Natural killer cell (primary cell): ENCODE data around the gene CCL18. TPM values are rescaled to one million over a fixed set of nuclear protein-coding genes. Genes with fewer than 3 reads are reported as not detected.
A peak's percentile ranks its signal among the peaks of the same experiment; 100 is the strongest.

Experiments used
- ATAC-seq, 3 donors: fragments of 150-1000 bp in 2 of 3; fragments of 200-7000 bp in 1 of 3; cut with Tn5 transposase; 1 replicate in 1 of 3; 2 replicates in 2 of 3; pipeline ENCODE4 v1.10.0; 2021; ENCODE audit warnings: mild to moderate bottlenecking in 2 of 3, moderate library complexity in 2 of 3
- DNase-seq, 2 donors: peaks; one replicate each; pipeline versions ENCODE4 v3.0.0 to v3.0.0-alpha.2; 2013 to 2021; ENCODE audit warnings: mixed read lengths in 1 of 2
- H3K27ac ChIP-seq: one replicate; pipeline ENCODE4 v1.5.1; 2013; ENCODE audit warnings: mild to moderate bottlenecking, low read length
- H3K27me3 ChIP-seq: one replicate; pipeline ENCODE4 v1.6.1; 2013; ENCODE audit warnings: low read length; ENCODE audit not compliant: control insufficient read depth, insufficient read depth
- H3K36me3 ChIP-seq: one replicate; pipeline ENCODE4 v1.6.1; 2013; ENCODE audit warnings: low read length; ENCODE audit not compliant: control insufficient read depth, insufficient read depth
- H3K4me1 ChIP-seq: one replicate; pipeline ENCODE4 v1.6.1; 2013; ENCODE audit warnings: low read length; ENCODE audit not compliant: control insufficient read depth, insufficient read depth
- H3K4me3 ChIP-seq: one replicate; pipeline ENCODE4 v1.5.1; 2013; ENCODE audit warnings: low read length
- H3K9me3 ChIP-seq: one replicate; pipeline ENCODE4 v1.6.1; 2013; ENCODE audit warnings: low read length; ENCODE audit not compliant: control insufficient read depth, insufficient read depth
- H3K27ac Mint-ChIP-seq, 2 donors: one replicate each; pipeline ENCODE4 v1.8.0; 2022; ENCODE audit warnings: mild to moderate bottlenecking in 2 of 2, mixed read lengths in 2 of 2, moderate library complexity in 1 of 2
- H3K27me3 Mint-ChIP-seq, 2 donors: one replicate each; pipeline ENCODE4 v1.8.0; 2022; ENCODE audit warnings: low read depth in 2 of 2, mixed read lengths in 2 of 2
- H3K36me3 Mint-ChIP-seq: one replicate; pipeline ENCODE4 v1.8.0; 2022; ENCODE audit warnings: mixed read lengths
- H3K4me1 Mint-ChIP-seq, 2 donors: one replicate each; pipeline ENCODE4 v1.8.0; 2022; ENCODE audit warnings: mixed read lengths in 2 of 2
- H3K4me3 Mint-ChIP-seq: one replicate; pipeline ENCODE4 v1.8.0; 2022; ENCODE audit warnings: mild to moderate bottlenecking, moderate library complexity, mixed read lengths
- H3K9me3 Mint-ChIP-seq, 2 donors: one replicate each; pipeline ENCODE4 v1.8.0; 2022; ENCODE audit warnings: mixed read lengths in 2 of 2
- CTCF ChIP-seq: fragments of 200-600 bp; IDR thresholded peaks from one replicate; pipeline ENCODE4 v1.8.0; 2022; ENCODE audit warnings: antibody characterized with exemption
- WGBS: methylation state at CpG from one replicate; pipeline ENCODE4 v1.1.7; 2013; ENCODE audit warnings: missing lambda C conversion rate; ENCODE audit not compliant: insufficient coverage; 5-methylcytosine and 5-hydroxymethylcytosine counted together
- intact Hi-C: fragments of 100-400 bp; cut with micrococcal nuclease; formaldehyde crosslinking; loops from one replicate; pipeline ENCODE4 v1.14.2; 2022
- total RNA-seq, 4 donors: library from RNA; stranded (reverse); fragments of 120-200 nt in 1 of 4; gene quantifications; one replicate each; pipeline versions ENCODE4 v1.2.3 to v1.2.4, GENCODE V29; 2013 to 2022

The CCL18 gene
- total RNA-seq, 3 donors from 2014 or later (not counting 1 experiment from before 2014, with no cell fraction given), result 0.54 to 0.55 TPM; not detected in 1

GRCh38 chr17:36088670-36089338, 24.7 kb downstream of the CCL18 start:
- H3K36me3 Mint-ChIP-seq, result no peaks in the 10 kb centered on the region
- 61% methylated on average over 14 of the region's 14 CpGs for WGBS
- Histone ChIP-seq H3K4me3 (peak overlapping the region; percentile 33), H3K4me1 (peaks cover 59% of the 10 kb centered on the region), H3K27ac (peak overlapping the region; percentile 87), H3K9me3 (no peaks in the 10 kb centered on the region), H3K27me3 (no peaks in the 10 kb centered on the region), H3K36me3 (no peaks in the 10 kb centered on the region)
- H3K27ac Mint-ChIP-seq, result peak overlapping the region; percentile 100
- intact Hi-C loops, result loop anchor here (2.0 to 10.0 kb wide), 3 partner anchors 100 to 844 kb away; partner anchors contain the start of gene SLFN5
- peaks cover 0 to 2% of the 10 kb centered on the region in 2 donors for H3K9me3 Mint-ChIP-seq
- no peak for DNase-seq
- no peak for TF ChIP-seq CTCF
- no peaks in the 10 kb centered on the region for H3K27me3 Mint-ChIP-seq
- ATAC-seq, result peak in 2 of 3 donors; percentile 6 to 22
- H3K4me1 Mint-ChIP-seq, result peaks cover 91% of the 10 kb centered on the region in 2 donors
- H3K4me3 Mint-ChIP-seq, result peak overlapping the region; percentile 91

DNA sequence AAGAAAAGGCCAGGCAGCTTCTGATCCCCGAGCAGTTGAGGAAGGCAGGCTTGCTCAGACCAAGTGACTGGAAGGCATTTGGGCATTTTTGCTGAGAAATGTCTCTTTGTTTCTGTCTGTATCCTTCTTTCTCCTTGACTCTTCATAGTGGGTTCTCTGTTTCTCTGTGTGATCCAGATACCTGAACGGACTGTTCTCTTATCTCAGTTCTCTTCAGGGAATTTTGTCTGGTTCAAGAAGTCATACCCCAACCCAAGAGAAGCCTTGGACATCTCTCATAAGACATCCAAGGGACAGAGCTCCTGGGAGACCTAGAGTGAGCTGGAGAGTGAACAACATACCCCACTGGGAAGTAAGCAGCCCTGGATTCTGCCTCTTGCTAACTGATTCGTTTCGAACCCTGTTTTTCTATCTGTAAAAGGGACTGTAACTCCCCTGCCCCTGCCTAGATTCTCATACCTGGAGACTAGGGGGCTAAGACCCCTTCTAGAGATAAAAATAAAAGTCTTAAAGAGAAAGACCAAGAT, 25.3 kb downstream of the CCL18 start:
- Histone ChIP-seq H3K27ac (peak overlapping the region; percentile 87), H3K9me3 (no peaks in the 10 kb centered on the region), H3K4me3 (peak overlapping the region; percentile 33), H3K4me1 (peaks cover 54% of the 10 kb centered on the region), H3K27me3 (no peaks in the 10 kb centered on the region), H3K36me3 (no peaks in the 10 kb centered on the region)
- Mint-ChIP-seq H3K27ac (peak overlapping the region; percentile 100), H3K4me1 (peaks cover 90 to 91% of the 10 kb centered on the region in 2 donors), H3K36me3 (no peaks in the 10 kb centered on the region), H3K9me3 (peaks cover 0 to 2% of the 10 kb centered on the region in 2 donors), H3K27me3 (no peaks in the 10 kb centered on the region), H3K4me3 (peak overlapping the region; percentile 91)
- 61% methylated on average over 2 of the region's 4 CpGs for WGBS
- intact Hi-C loops, result loop anchor here (2.0 to 10.0 kb wide), 3 partner anchors 99 to 845 kb away; partner anchors contain the start of gene SLFN5
- ATAC-seq (peak in 1 of 3 donors; percentile 1), DNase-seq (no peak)
- no peak for TF ChIP-seq CTCF

GRCh38 chr17:36089888-36090836, 26.1 kb downstream of the CCL18 start, which contains the start of gene CCL3:
CCL3 (minus strand) TSS chr17:36090143; CDS start chr17:36090058, 85 bp downstream.
- TF ChIP-seq CTCF, result no peak
- Mint-ChIP-seq H3K27ac (peak within 1 kb of the TSS; percentile 100), H3K4me1 (peaks cover 90 to 91% of the 10 kb centered on the region in 2 donors), H3K36me3 (no peaks in the 10 kb centered on the region), H3K9me3 (peaks cover 0 to 2% of the 10 kb centered on the region in 2 donors), H3K4me3 (peak within 1 kb of the TSS; percentile 91), H3K27me3 (no peaks in the 10 kb centered on the region)
- Histone ChIP-seq H3K9me3 (no peaks in the 10 kb centered on the region), H3K27me3 (no peaks in the 10 kb centered on the region), H3K27ac (peak within 1 kb of the TSS; percentile 87), H3K4me1 (peaks cover 55% of the 10 kb centered on the region), H3K36me3 (no peaks in the 10 kb centered on the region), H3K4me3 (peak within 1 kb of the TSS; percentile 33)
- intact Hi-C loops, result loop anchor here (1.0 to 10.0 kb wide), 7 partner anchors 8 to 845 kb away; partner anchors contain the start of genes CCL4 and SLFN5
- 10% methylated on average over 9 of the region's 9 CpGs for WGBS
- ATAC-seq (peak; percentile 57 to 77 (median 71)), DNase-seq (peak; percentile 60 to 70)
